Activated T-cell treated with anti-CD3 and anti-CD28 coated beads, Interleukin-2, amount 50 U/mL, for 4 hours (primary cell): ENCODE results near the gene PLAC1. TPM values are rescaled to one million over a fixed set of nuclear protein-coding genes. Genes with fewer than 3 reads are reported as not detected.

Experiments
- total RNA-seq, 3 donors: library from RNA; stranded (reverse); gene quantifications; one replicate each; pipeline ENCODE4 v1.2.1, GENCODE V29; 2021

PLAC1 gene
- total RNA-seq, 3 donors from 2014 or later = 0.24 to 0.35 TPM; not detected in 1

Other genes with a start within 250 kb of the PLAC1 start
- gene HPRT1, start 198.3 kb downstream of the PLAC1 start, total RNA-seq = 10 to 100 TPM; 81.0 to 87.6 (median 83.0) TPM
- gene PABIR2, start 138.7 kb upstream of the PLAC1 start, total RNA-seq = 10 to 100 TPM; 21.4 to 24.8 (median 24.3) TPM